ENCODE results near the gene USP48. TPM values are rescaled to one million over a fixed set of nuclear protein-coding genes. Genes with fewer than 3 reads are reported as not detected.

Gene USP48
- total and polyA plus RNA-seq, 10 donors: 17.5 to 105 (median 82.4) TPM

GRCh38 chr1:21749859-21750468, 33.0 kb downstream of the USP48 start:
- H3K36me3 ChIP-seq: peaks cover 2 to 100% (median 84%) of the 10 kb centered on the region in 6 donors
- no peak for DNase-seq
- intact Hi-C loops (cut with DNase I; ENCODE audit: low total_unique reads): no loop called here

GRCh38 chr1:21749109-21749508, 33.8 kb downstream of the USP48 start:
- H3K36me3 ChIP-seq: peaks cover 0 to 100% (median 83%) of the 10 kb centered on the region in 6 donors
- no peak for TF ChIP-seq POLR2AphosphoS5 (IDR thresholded peaks at IDR 0.05)
- TF ChIP-seq CTCF (IDR thresholded peaks at IDR 0.05 in 8 of 11, conservative IDR thresholded peaks at IDR 0.05 in 3 of 11): no peak
- no peak for TF ChIP-seq POLR2A (IDR thresholded peaks at IDR 0.05)
- no peak overlapping the region for H3K4me3 ChIP-seq
- WGBS, 5 donors: 77 to 90% (median 85%) methylated on average over 3 of the region's 3 CpGs
- no peak overlapping the region for H3K27ac ChIP-seq
- H3K9me3 ChIP-seq: no peaks in the 10 kb centered on the region
- DNase-seq: no peak
- no peaks in the 10 kb centered on the region for H3K4me1 ChIP-seq
- H3K27me3 ChIP-seq (replicated peaks in 1 of 7): no peaks in the 10 kb centered on the region
- intact Hi-C loops (cut with DNase I; ENCODE audit: low total_unique reads): no loop called here

More at GRCh38 chr1:21749859-21750468, 33.0 kb downstream of the USP48 start:
- Histone ChIP-seq H3K27ac (no peak overlapping the region), H3K4me3 (no peak overlapping the region), H3K27me3 (replicated peaks in 1 of 7) (no peaks in the 10 kb centered on the region), H3K4me1 (no peaks in the 10 kb centered on the region), H3K9me3 (no peaks in the 10 kb centered on the region)
- 83 to 90% (median 85%) methylated on average over 9 of the region's 9 CpGs for WGBS, 5 donors
- TF ChIP-seq POLR2A (IDR thresholded peaks at IDR 0.05) (no peak), POLR2AphosphoS5 (IDR thresholded peaks at IDR 0.05) (no peak), CTCF (IDR thresholded peaks at IDR 0.05 in 8 of 11, conservative IDR thresholded peaks at IDR 0.05 in 3 of 11) (no peak)

DNA sequence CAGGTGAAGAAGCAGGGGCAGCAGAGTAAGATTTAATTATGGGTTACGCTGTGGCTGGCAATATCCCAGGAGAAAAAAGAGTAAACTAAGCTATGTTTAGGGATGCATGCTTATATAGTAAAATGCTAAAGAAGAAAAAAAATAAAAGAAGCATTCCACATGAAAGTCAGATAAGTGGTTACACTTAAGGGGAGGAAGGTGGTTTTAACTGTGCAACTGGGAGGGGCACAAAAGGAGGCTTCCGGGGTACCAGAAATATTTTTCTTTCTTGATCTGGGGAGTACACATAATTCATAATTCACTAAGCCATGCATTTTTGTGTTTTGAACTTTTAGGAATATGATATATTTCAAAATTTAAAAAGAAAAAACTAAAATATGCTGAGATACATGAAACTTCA, 39.5 kb downstream of the USP48 start:
- Histone ChIP-seq H3K27ac (no peak overlapping the region), H3K36me3 (peaks cover 0 to 97% (median 54%) of the 10 kb centered on the region in 6 donors), H3K27me3 (replicated peaks in 1 of 7) (no peaks in the 10 kb centered on the region), H3K4me3 (no peak overlapping the region), H3K9me3 (no peaks in the 10 kb centered on the region), H3K4me1 (no peaks in the 10 kb centered on the region)
- intact Hi-C loops (cut with DNase I; ENCODE audit: low total_unique reads): no loop called here
- TF ChIP-seq POLR2A (IDR thresholded peaks at IDR 0.05) (no peak), CTCF (IDR thresholded peaks at IDR 0.05 in 8 of 11, conservative IDR thresholded peaks at IDR 0.05 in 3 of 11) (no peak), POLR2AphosphoS5 (IDR thresholded peaks at IDR 0.05) (no peak)
- no peak for DNase-seq
- WGBS, 5 donors: 88 to 96% (median 96%) methylated on average over 2 of the region's 2 CpGs

DNA sequence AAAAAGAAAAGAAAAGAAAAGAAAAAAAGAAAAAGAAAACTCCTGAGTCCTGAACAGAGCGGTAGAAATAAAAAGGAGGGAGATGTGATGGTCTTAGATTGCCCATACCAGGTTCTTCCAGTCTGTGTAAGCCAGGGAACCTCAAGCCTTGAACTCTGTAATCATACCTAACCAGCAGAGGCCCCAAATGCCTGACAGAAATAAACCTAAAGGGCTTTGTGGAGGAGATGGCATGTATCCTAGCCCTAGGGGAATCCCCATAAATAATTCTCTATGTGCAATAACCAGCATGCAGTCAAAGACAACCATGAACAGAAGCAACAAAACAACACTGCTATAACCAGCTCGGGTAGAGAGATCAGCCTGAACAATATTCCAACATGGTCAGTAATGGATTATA, 40.4 kb downstream of the USP48 start:
- Histone ChIP-seq H3K4me3 (no peak overlapping the region), H3K27ac (no peak overlapping the region), H3K36me3 (peaks cover 0 to 97% (median 48%) of the 10 kb centered on the region in 6 donors), H3K4me1 (no peaks in the 10 kb centered on the region), H3K27me3 (replicated peaks in 1 of 7) (no peaks in the 10 kb centered on the region), H3K9me3 (no peaks in the 10 kb centered on the region)
- DNase-seq: no peak
- TF ChIP-seq POLR2A (IDR thresholded peaks at IDR 0.05) (no peak), CTCF (IDR thresholded peaks at IDR 0.05 in 8 of 11, conservative IDR thresholded peaks at IDR 0.05 in 3 of 11) (no peak), POLR2AphosphoS5 (IDR thresholded peaks at IDR 0.05) (no peak)
- 93 to 100% (median 98%) methylated on average over 2 of the region's 2 CpGs for WGBS, 5 donors
- intact Hi-C loops (cut with DNase I; ENCODE audit: low total_unique reads): no loop called here

Measured in spleen (tissue), 11 donors.